Testis (tissue), 2 donors: Measurements from ENCODE around the gene ART4.

Experiments
- CTCF ChIP-seq, 3 experiments: fragments of 450-650 bp in 2 of 3; fragments of 200-600 bp in 1 of 3; sonication (generic) in 1 of 3; IDR thresholded peaks; one replicate each; pipeline ENCODE4 v1.5.1; 2016 to 2019; ENCODE audit warnings: antibody characterized with exemption in 3 of 3, mild to moderate bottlenecking in 2 of 3, moderate library complexity in 1 of 3
- POLR2A ChIP-seq: fragments of 450-650 bp; IDR thresholded peaks from one replicate; pipeline ENCODE4 v1.6.1; 2017; ENCODE audit warnings: antibody characterized with exemption, mild to moderate bottlenecking, moderate library complexity

- TF ChIP-seq CTCF (IDR thresholded peaks at IDR 0.05) (no peak), POLR2A (no peak)
Measured at GRCh38 chr12:14871247-14871646, 27.9 kb upstream of the ART4 start.
